Keratinocyte (primary cell): ENCODE data around the gene CLCN5.

Source experiments
- EZH2 ChIP-seq: IDR thresholded peaks from one replicate; pipeline ENCODE4 v1.6.1; 2012; ENCODE audit warnings: inconsistent platforms, mild to moderate bottlenecking, low read length, moderate library complexity
- TF ChIP-seq, protein P1 (sequence below), 3 experiments: IDR thresholded peaks in 1 of 3; conservative IDR thresholded peaks in 1 of 3; optimal IDR thresholded peaks in 1 of 3; 2 replicates in 2 of 3; 3 replicates in 1 of 3; pipeline versions ENCODE3 to v1.5.1; 2011; ENCODE audit warnings: low read length in 3 of 3, mild to moderate bottlenecking in 3 of 3, moderate library complexity in 2 of 3, control low read depth in 1 of 3, inconsistent platforms in 1 of 3; ENCODE audit not compliant: insufficient read depth in 2 of 3; ENCODE audit errors: extremely low read depth in 1 of 3

DNA sequence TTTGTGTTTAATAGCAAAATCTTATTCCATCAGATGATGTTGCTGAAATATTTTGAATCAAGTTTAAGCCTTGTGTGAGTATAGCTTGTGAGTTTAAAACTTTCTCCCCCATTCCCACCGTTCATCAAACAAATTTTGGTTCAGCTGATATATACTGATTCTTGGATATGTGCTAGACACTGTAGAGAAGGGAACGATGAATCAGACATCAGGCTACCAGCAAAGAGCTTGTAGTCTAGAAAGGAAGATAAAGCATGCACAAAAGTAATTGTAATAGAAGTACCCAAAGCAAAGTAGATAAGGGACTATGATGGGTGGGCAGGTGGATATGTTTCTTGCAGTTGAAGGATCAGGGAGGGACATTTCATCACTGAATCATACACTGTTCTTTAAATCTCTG is 146.5 kb downstream of the CLCN5 start:
- TF ChIP-seq EZH2, result no peak
- TF ChIP-seq, protein P1, sequence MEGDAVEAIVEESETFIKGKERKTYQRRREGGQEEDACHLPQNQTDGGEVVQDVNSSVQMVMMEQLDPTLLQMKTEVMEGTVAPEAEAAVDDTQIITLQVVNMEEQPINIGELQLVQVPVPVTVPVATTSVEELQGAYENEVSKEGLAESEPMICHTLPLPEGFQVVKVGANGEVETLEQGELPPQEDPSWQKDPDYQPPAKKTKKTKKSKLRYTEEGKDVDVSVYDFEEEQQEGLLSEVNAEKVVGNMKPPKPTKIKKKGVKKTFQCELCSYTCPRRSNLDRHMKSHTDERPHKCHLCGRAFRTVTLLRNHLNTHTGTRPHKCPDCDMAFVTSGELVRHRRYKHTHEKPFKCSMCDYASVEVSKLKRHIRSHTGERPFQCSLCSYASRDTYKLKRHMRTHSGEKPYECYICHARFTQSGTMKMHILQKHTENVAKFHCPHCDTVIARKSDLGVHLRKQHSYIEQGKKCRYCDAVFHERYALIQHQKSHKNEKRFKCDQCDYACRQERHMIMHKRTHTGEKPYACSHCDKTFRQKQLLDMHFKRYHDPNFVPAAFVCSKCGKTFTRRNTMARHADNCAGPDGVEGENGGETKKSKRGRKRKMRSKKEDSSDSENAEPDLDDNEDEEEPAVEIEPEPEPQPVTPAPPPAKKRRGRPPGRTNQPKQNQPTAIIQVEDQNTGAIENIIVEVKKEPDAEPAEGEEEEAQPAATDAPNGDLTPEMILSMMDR (optimal IDR thresholded peaks at IDR 0.05 in 1 of 3, IDR thresholded peaks at IDR 0.05 in 1 of 3, conservative IDR thresholded peaks at IDR 0.05 in 1 of 3; ENCODE audit: extremely low read depth in 1 of 3, insufficient read depth in 2 of 3, low read length in 3 of 3), result no peak
